Endothelial cell of hepatic sinusoid (primary cell): ENCODE measurements around the gene SRP19.
"Not testable (repeated sequence)": the region's sequence is repeated elsewhere in the genome, so short reads cannot be mapped to it uniquely, and the experiment has no call there.

Source experiments
- in situ Hi-C: cut with HindIII; loops from 2 replicates; pipeline ENCODE4 v1.10.0; 2017; ENCODE audit warnings: low sequenced_read_pairs

Gene SRP19

DNA sequence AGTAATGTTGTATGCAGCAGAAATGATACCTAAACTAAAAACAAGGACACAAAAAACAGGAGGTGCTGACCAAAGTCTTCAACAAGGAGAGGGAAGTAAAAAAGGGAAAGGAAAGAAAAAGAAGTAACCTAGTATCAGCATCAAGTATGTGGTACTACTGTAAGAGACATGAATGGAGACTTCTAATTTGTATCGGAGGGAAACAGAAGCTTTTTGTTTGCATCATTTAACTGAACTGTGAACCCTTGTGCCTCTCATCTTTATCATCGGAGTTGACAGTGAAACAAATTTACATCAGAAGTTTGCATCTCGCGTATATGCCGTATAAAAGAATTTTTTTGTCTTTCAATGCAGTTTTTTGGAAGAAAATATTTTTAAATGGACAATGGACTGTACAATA, 6.3 kb downstream of the SRP19 start:
- in situ Hi-C loops = no loop called here

DNA sequence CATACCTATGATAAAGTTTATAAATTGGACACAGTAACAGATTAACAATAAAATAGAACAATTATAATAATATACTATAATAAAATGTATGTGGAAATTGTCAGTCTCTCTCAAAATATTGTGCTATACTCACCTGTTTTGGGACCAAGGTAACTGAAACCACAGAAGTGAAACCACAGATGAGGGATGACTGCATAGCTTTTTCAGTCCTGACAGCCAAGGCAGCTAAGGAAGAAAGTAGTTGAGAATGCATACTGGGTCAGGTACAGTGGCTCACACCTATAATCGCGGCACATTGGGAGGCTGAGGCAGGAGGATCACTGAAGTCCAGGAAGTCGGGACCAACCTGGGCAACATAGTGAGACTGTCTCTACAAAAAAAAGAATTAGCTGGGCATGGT, 8.9 kb downstream of the SRP19 start:
- in situ Hi-C loops = no loop called here

DNA sequence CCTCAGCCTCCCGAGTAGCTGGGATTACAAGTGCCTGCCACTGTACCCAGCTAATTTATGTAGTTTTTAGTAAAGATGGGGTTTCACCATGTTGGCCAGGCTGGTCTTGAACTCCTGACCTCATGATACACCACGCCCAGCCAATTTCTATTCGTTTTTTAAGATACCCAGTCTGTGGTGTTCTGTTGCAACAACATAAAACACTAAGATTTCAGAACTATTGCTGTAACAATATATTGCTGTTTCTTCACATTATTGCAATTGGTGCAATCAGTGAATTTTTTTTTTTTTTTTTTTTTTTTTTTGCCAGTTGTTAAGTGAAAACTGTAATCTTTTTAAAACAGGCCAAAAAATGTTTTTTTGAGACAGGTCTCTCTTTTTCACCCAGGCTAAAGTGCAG, 9.9 kb downstream of the SRP19 start:
- in situ Hi-C loops = no loop called here

DNA sequence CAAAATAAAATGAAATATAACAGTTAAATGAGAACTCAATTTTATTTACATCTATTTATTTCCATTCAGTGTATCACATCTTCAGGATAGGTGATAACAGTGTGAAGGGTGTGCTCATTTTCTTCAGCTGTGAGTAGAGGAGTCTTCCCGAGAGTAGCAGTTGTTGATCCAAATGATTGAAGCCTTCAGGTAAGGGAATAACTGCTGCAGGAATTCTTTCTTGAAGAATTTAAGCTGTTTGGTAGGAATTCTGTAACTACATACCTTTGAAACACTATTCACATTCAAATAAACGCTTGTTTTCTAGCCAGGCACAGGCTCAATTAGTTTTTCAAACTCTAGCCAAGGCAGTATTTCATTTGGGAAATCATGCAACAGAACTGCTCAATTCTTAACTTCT, 15.3 kb downstream of the SRP19 start:
- in situ Hi-C loops = no loop called here

DNA sequence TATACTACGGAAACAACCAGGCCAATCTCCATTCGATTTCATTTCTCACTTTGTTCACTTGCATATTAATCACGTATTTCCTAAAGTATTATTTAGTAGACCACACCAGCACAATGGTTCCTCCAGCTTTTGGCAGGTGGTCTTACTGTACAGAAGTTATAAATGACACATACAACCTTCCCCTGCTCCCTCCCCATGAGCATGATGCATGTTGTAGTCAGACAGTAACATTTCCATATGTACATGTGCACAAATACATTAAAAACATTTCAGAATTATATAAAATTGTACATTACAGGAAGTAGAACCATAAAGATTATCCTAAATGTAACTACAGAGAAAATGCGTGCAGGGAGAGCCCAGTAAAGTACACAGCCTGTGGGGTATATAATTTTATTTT, 17.0 kb downstream of the SRP19 start:
- in situ Hi-C loops = no loop called here

DNA sequence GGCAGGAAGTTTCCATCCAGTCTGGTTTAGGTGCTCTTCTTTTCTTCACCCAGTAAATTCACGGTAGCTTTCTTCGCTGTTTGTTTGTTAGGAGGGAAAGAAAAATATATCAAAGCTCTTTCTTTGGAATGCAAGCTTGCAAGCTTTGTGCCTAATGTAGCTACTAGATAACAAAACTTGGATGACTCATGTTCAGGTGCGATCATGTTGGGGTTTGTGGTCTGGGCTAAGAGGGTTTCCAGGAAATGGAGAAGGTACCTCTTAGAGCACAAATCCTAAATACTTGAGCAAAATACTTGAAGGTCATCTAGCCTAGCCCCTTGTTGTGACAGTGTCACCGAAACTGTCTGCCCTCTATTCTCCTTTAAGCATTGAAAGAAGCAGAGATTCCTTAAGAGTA, 17.7 kb downstream of the SRP19 start:
- in situ Hi-C loops = no loop called here

DNA sequence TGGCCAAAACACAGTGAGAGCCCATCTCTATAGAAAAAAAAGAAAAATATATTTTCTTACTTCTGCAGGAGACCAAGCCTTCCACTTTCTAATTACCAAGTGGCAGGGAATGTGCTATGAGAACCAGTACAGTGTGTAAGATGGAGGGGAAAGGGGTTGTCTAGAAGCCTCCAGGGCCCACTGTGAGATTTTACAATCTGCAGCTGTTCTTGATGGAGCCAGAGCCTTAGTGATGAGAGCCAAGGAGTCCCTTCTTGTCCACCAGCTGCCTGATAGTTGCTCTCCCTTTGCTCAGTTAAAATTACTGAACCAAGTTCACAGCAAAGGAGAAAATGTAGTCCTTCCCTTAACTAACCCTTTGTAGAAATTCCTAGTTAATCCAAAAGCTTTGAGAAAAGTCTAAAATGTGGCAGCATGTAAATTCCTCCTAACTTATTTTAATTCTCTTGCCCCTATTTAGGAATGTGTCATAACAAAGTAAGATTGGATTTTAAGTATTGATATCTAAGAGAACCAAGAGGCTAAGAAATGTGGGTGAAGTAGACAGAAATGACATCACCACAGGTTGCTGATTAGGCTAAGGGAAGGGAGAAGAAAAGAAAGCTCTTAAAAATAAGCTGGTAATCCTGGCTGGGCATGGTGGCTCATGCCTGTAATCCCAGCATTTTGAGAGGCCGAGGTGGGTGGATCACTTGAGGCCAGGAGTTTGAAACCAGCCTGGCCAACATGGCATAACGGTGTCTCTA, 19.3 kb downstream of the SRP19 start:
- in situ Hi-C loops = no loop called here

DNA sequence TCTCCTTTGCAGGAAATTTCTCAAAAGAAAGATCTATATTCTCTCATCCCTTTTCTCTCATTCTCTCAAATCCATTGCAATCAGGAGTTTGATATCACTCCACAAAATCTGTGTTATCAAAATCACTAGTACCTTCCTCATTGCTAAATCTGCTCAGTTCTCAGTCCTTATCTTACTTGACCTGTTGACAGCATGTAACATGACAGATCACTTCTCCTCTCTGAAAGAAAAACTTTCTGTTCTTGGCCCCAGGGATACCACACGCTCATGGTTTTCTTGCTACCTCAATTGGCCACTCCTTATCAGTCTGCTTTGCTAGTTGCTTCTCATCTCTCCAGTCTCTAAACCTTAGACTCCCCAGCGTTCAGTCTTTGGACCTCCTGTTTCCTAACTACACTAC, 22.1 kb downstream of the SRP19 start:
- in situ Hi-C loops = no loop called here

DNA sequence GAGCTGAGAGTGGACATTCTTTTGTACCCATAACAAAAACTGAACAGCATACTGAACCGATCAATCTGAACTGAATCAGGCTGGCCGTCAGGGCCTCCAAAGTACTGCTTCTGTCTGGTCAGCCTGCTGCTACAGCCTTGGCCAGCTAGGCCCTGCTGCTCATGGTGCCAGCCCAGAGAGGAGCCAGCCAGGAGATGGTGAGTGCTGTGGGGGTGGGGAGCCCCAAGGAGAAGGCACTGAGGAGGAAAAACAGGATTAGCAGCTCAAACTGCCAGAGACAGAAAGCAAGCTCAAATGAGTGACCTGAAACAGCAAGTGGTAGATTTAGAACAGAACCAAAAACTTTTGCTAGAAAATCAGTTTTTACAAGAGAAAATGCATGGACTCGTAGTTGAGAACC, 23.9 kb downstream of the SRP19 start:
- in situ Hi-C loops = no loop called here

DNA sequence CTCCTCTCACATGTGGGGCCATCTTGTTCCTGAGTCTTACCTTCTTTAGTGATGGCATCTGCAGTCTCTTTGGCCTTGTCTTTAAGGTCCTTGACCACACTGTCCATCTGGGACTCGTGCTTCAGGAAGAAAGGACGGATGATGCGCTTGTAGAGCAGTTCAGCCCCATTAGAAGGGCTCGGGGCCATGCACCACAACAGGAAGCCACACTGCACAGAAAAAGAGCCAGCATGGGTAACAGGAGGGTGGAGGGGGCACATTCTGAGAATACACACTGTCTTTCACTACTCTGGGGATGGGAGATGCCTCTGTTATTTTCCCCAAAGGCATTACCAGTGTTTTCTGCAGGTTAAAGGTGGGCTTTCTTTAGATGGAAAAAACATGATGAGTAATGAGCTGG, 25.9 kb downstream of the SRP19 start:
- in situ Hi-C loops = no loop called here

DNA sequence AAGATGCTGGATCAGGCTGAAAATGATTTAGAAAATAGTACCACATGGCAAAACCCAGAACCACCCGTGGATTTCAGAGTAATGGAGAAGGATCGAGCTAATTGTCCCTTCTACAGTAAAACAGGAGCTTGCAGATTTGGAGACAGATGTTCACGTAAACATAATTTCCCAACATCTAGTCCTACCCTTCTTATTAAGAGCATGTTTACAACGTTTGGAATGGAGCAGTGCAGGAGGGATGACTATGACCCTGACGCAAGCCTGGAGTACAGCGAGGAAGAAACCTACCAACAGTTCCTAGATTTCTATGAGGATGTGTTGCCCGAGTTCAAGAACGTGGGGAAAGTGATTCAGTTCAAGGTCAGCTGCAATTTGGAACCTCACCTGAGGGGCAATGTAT, 31.0 kb downstream of the SRP19 start:
- in situ Hi-C loops = not testable (repeated sequence)

DNA sequence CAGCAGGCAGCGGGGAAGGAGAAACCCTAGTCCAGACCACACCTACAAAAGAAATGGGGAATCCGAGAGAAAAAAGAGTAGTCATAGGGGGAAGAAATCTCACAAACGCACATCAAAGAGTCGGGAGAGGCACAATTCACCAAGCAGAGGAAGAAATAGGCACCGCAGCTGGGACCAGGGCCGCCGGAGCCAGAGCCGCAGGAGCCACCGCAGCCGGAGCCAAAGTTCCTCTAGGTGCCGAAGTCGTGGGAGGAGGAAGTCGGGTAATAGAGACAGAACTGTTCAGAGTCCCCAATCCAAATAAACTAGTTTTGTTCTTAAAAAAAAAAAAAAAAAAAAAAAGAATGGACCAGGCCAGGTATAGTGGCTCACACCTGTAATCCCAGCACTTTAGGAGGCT, 31.7 kb downstream of the SRP19 start:
- in situ Hi-C loops = no loop called here

DNA sequence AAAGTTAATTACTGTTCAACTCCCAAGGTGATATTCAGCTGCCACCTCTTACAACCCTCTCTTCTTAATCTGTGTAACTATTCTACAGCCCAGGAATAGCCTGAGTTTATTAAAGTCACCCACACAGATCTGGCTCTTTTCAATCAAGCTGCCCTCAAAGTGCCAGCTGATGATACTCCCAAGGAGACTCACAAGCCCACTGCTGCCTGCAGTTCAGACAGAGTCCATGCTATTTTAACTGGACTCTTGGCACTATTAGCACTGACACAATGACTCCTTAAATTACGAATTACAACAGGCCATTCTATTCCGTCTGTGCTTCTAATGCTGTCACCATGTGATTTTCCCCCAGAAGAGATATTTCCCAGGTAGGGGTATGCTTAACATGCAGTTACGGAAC, 34.6 kb downstream of the SRP19 start:
- in situ Hi-C loops = loop anchor here (5.0 kb wide), 2 partner anchors 77 to 88 kb away; no protein-coding TSS in a partner anchor

DNA sequence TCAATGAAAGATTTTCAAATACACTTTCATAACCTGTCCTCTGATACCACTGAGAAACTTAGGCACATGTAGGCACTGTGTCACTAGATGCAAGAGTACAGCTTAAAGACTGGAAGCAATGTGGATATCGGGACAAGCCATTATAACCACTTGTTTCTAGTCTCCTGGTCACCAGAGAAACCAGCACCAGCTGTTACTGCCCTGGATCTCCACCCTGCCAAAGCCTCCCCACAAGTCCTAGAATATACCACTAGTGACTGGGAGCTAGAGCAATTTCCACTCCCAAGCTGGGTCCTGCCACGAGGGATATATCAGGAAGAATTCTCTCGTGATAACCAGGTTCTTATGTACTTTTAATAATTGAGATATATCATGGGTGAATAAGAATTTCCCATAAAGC, 41.5 kb downstream of the SRP19 start:
- in situ Hi-C loops = no loop called here

DNA sequence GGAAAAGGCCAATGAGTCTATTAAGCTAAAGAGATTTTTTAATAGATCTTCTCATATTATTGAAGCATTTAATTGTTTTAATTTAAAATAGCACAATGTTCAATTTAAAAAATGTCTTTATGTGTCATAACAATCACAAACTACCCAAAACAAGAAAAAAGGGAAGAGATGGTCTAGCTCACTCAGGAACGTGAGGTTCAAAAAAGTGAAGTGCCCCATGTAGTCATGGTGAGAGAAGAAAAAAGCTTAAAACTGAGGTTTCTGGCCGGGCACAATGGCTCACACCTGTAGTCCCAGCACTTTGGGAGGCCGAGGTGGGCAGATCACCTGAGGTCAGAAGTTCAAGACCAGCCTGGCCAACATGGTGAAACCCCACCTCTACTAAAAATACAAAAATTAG, 43.9 kb downstream of the SRP19 start:
- in situ Hi-C loops = not testable (repeated sequence)

DNA sequence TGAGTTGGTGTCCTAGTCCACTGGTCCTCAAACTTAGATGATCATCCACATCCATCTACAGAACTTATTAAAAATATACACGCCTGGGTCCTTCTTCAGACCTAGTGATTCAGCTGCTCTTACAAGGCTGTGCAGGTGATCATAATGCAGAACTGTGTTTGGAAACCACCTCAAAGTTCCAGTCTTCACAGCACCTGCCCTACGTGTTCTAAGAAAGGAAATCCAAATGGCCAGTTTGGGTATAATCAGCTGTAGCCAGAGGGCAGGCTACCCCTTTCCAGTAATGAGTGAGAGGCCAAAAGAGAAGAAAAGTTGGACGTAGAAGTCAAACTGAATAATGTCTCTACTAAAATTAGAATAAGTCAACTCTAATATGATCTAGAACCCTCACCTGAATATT, 45.5 kb downstream of the SRP19 start:
- in situ Hi-C loops = no loop called here

DNA sequence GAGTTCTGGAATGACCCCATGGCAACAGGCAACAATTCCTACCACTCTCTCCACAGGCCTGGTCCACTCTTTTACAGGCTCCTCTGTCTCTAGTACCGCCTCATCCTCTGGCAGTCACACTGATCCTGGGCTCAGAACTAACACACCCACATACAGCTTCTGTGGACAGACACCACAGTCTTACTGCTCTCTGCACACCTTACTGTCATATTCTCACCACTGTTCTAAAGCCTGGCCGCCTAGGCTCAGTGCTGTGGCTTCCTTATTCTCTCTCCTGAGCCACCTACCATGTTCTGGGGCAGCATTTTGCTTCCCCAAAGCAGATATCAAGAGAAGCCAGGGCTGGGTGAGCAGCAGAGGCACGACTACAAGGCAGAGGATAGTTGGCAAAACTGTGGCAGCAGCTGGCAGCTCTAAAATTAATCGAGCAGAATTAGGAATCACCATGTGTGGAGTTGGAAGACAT, 46.1 kb downstream of the SRP19 start:
- in situ Hi-C loops = no loop called here

DNA sequence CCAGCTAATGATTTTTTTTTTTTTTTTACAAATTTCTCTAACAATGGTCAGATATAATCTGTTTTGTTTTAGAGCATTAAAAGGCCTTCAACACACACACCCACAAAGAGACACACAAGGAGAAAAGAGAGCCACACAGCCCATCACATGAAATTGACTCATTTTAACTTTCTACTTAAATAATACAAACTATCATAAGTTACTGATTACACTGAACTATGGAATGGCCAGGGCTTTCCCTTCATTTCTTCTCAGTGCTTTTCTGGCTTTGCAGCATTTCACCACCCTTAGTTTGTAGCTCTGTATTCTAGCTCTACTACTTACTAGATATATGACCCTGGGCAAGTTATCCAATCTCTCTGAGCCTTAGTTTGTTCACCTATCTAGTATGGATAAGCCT, 47.8 kb downstream of the SRP19 start:
- in situ Hi-C loops = no loop called here

DNA sequence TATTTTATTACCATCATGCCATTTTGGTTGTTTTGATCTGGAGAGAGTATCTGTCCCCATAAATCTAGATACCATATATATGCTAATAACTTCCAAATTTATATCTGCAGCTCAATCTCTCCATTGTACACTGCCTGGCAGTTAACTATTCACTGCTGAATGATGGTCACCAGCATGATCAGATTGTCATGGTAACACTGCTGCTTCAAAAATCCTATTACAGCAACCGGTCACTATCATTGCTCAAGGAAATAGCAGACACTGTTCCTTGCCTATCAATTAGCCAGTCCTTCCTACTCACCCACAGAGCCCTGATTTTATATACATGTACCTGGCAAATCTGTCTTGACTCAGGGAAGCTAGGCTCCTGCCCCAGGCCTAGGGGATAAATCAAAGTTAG, 49.4 kb downstream of the SRP19 start:
- in situ Hi-C loops = no loop called here

DNA sequence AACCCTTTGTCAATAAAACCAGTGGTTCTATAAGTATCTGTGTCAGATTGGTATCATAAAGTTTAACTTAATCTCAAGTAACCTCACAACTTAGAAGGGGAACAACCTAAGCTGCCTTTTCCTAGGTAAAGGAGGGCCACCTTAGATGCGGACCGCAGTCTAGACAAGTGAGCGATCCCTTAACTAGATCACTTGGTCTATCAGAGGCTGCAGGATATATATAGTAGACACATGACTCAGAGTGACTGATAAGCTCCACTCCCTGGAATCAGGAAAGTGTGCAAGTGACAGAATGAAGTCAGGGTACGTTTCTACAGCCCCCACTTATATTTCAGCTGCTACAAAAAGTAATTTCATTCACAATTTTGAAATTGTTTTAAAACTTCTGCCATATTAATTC, 53.5 kb downstream of the SRP19 start:
- in situ Hi-C loops = no loop called here

DNA sequence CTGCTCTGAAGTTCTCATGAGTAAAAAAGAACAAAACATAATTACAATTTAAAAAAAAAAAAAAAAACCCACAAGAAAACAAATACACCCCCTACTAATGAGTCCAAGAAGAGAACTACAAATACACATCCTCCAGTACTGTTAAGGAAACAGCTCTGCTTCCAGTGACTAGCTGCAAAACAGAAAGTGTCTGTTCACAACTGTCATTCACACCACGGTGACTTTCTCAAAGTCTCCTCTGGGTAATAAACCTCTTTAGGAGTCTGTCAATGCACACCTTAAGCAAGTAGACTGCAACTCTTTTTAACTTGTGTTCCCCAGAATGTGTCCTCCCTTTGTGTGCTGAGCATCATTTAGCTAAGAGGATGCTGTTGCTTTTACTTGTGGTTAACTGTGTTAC, 54.7 kb downstream of the SRP19 start:
- in situ Hi-C loops = no loop called here

DNA sequence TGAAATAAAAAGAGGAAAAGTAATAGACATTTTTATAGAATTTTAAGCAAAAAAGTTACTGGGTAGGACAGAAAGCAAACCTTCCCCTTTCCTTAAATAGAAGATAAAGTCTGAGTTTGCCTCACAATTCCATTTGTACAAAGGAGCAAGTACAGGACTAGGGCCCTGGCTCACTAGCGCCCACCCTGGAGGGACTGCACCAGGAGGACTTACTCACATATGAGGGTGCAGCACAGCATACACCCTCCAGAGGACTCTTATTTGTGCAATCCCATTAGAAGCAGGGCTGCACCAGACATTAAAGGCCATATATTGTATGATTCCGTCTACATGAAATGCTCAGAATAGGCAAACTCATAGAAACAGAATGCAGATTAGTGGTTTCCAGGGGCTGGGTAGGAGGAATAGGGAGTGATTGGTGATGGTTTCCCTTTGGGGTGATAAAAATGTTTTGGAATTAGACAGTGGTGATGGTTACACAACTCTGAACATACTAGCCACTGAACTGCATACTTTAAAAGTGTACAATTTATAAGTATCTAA, 56.4 kb downstream of the SRP19 start:
- in situ Hi-C loops = no loop called here

DNA sequence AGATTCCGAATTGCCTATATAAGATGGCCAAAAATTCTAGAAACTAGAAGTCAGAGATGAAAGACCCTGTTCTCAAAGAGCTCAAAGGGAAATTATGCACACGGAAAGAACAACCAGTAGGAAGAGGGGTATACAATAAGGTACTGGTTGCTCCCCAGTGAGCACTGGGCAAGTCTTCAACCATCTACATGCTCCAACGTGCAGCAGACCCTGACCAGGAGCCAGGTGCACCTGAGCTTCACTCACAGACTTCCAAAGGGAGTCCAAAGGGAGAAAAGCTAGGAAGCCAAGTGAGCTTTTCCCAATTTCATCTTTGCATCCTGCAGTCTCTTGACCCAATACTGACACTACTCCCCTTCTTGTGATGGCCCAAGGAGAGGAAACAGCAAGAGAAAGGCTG, 57.0 kb downstream of the SRP19 start:
- in situ Hi-C loops = no loop called here
